ENCODE measurements around the gene C1orf21.

GRCh38 chr1:184387476-184388318 is 868 bp downstream of the C1orf21 start:
- TF ChIP-seq CTCF (IDR thresholded peaks at IDR 0.05; ENCODE audit: low read length) (no peak), EZH2 (IDR thresholded peaks at IDR 0.05; ENCODE audit: borderline replicate concordance, low read length) (no peak)
